WTC11 (cell line): ENCODE data around the gene CXCL3. TPM values are rescaled to one million over a fixed set of nuclear protein-coding genes. Genes with fewer than 3 reads are reported as not detected.

Source experiments
- ATAC-seq: fragments of 200-7000 bp; cut with Tn5 transposase; 2 replicates; pipeline ENCODE4 v1.10.0; 2021; ENCODE audit warnings: mild to moderate bottlenecking, moderate library complexity
- CTCF ChIA-PET: fragments of 300-600 bp; sonication (Branson Sonifier 250); formaldehyde crosslinking; loops from one replicate; lab custom pipeline; 2021; ENCODE audit warnings: antibody characterized with exemption; lab: Charles Lee
- POLR2A ChIA-PET: fragments of 350-600 bp; sonication (Branson Sonifier 250); formaldehyde crosslinking; loops from one replicate; lab custom pipeline; 2021; ENCODE audit warnings: antibody characterized with exemption; lab: Charles Lee
- DNase-seq: peaks from one replicate; pipeline ENCODE4 v3.0.0; 2021; ENCODE audit warnings: low spot score
- H3K27ac Mint-ChIP-seq: 2 replicates; pipeline ENCODE4 v1.8.0; 2021; ENCODE audit warnings: mixed read lengths
- H3K27me3 Mint-ChIP-seq: 2 replicates; pipeline ENCODE4 v1.8.0; 2021; ENCODE audit warnings: low read depth, mild to moderate bottlenecking, moderate library complexity, mixed read lengths
- H3K36me3 Mint-ChIP-seq: 2 replicates; pipeline ENCODE4 v1.8.0; 2021; ENCODE audit warnings: mixed read lengths
- H3K4me1 Mint-ChIP-seq: 2 replicates; pipeline ENCODE4 v1.8.0; 2022; ENCODE audit warnings: mixed read lengths
- H3K4me3 Mint-ChIP-seq: 2 replicates; pipeline ENCODE4 v1.8.0; 2021; ENCODE audit warnings: mild to moderate bottlenecking, moderate library complexity, mixed read lengths
- H3K9me3 Mint-ChIP-seq: 2 replicates; pipeline ENCODE4 v1.8.0; 2021; ENCODE audit warnings: mixed read lengths
- AFF4 ChIP-seq: sonication (generic); formaldehyde crosslinking; IDR thresholded peaks from 2 replicates; pipeline ENCODE4 v1.8.1; 2023; ENCODE audit warnings: mild to moderate bottlenecking, missing genetic modification reagents, borderline replicate concordance
- ATF6 ChIP-seq: sonication (generic); formaldehyde crosslinking; IDR thresholded peaks from 2 replicates; pipeline ENCODE4 v1.8.1; 2023; ENCODE audit warnings: mild to moderate bottlenecking, missing genetic modification reagents
- CBFB ChIP-seq: sonication (generic); formaldehyde crosslinking; IDR thresholded peaks from 2 replicates; pipeline ENCODE4 v1.8.1; 2022; ENCODE audit warnings: mild to moderate bottlenecking, low read depth, missing genetic modification reagents
- CDX4 ChIP-seq: fragments of 250-450 bp; sonication (Bioruptor Pico); IDR thresholded peaks from 2 replicates; pipeline ENCODE4 v1.9.0; 2021; ENCODE audit warnings: moderate library complexity, mild to moderate bottlenecking, inconsistent platforms, borderline replicate concordance
- CREB1 ChIP-seq: sonication (generic); formaldehyde crosslinking; IDR thresholded peaks from 2 replicates; pipeline ENCODE4 v1.8.0; 2023; ENCODE audit warnings: mild to moderate bottlenecking, missing genetic modification reagents
- E2F4 ChIP-seq: sonication (generic); formaldehyde crosslinking; IDR thresholded peaks from 2 replicates; pipeline ENCODE4 v1.8.1; 2022; ENCODE audit warnings: low read depth, mild to moderate bottlenecking, moderate library complexity, missing genetic modification reagents, borderline replicate concordance
- ELF4 ChIP-seq: sonication (generic); formaldehyde crosslinking; IDR thresholded peaks from 2 replicates; pipeline ENCODE4 v1.8.1; 2022; ENCODE audit warnings: low read depth, mild to moderate bottlenecking, moderate library complexity, missing genetic modification reagents
- ESRRA ChIP-seq: sonication (generic); formaldehyde crosslinking; IDR thresholded peaks from 2 replicates; pipeline ENCODE4 v1.8.1; 2022; ENCODE audit warnings: mild to moderate bottlenecking, missing genetic modification reagents, borderline replicate concordance
- ETV6 ChIP-seq: sonication (generic); formaldehyde crosslinking; IDR thresholded peaks from 2 replicates; pipeline ENCODE4 v1.8.1; 2022; ENCODE audit warnings: mild to moderate bottlenecking, missing genetic modification reagents
- FOXP4 ChIP-seq: sonication (generic); formaldehyde crosslinking; IDR thresholded peaks from 2 replicates; pipeline ENCODE4 v1.8.0; 2022; ENCODE audit warnings: mild to moderate bottlenecking, missing genetic modification reagents
- GABPB1 ChIP-seq: sonication (generic); formaldehyde crosslinking; IDR thresholded peaks from 2 replicates; pipeline ENCODE4 v1.8.1; 2023; ENCODE audit warnings: mild to moderate bottlenecking, missing genetic modification reagents
- GTF2I ChIP-seq: fragments of 250-450 bp; sonication (Bioruptor Pico); conservative IDR thresholded peaks from 2 replicates; pipeline ENCODE4 v1.4.0; 2021; ENCODE audit warnings: mild to moderate bottlenecking
- MLX ChIP-seq: sonication (generic); formaldehyde crosslinking; IDR thresholded peaks from 2 replicates; pipeline ENCODE4 v1.8.1; 2023; ENCODE audit warnings: mild to moderate bottlenecking, missing genetic modification reagents, moderate library complexity
- RORB ChIP-seq: fragments of 250-450 bp; sonication (Bioruptor Pico); IDR thresholded peaks from 2 replicates; pipeline ENCODE4 v1.9.0; 2021; ENCODE audit warnings: mild to moderate bottlenecking
- SMAD4 ChIP-seq: sonication (generic); formaldehyde crosslinking; IDR thresholded peaks from 2 replicates; pipeline ENCODE4 v1.8.0; 2022; ENCODE audit warnings: mild to moderate bottlenecking, missing genetic modification reagents
- SOX15 ChIP-seq: fragments of 250-450 bp; sonication (Bioruptor Pico); IDR thresholded peaks from 2 replicates; pipeline ENCODE4 v1.9.0; 2021; ENCODE audit warnings: mild to moderate bottlenecking
- ZBTB21 ChIP-seq: sonication (generic); formaldehyde crosslinking; IDR thresholded peaks from 2 replicates; pipeline ENCODE4 v1.8.1; 2023; ENCODE audit warnings: mild to moderate bottlenecking, missing genetic modification reagents, borderline replicate concordance
- ZNF121 ChIP-seq: sonication (generic); formaldehyde crosslinking; IDR thresholded peaks from 2 replicates; pipeline ENCODE4 v1.8.0; 2023; ENCODE audit warnings: missing genetic modification reagents
- ZNF396 ChIP-seq: fragments of 250-450 bp; sonication (Bioruptor Pico); IDR thresholded peaks from 2 replicates; pipeline ENCODE4 v1.8.0; 2021; ENCODE audit warnings: mild to moderate bottlenecking, moderate library complexity, borderline replicate concordance
- ZNF416 ChIP-seq: fragments of 250-450 bp; sonication (Bioruptor Pico); IDR thresholded peaks from 2 replicates; pipeline ENCODE4 v1.9.0; 2021; ENCODE audit warnings: mild to moderate bottlenecking, inconsistent platforms
- ZNF512 ChIP-seq: sonication (generic); formaldehyde crosslinking; IDR thresholded peaks from 2 replicates; pipeline ENCODE4 v1.8.1; 2022; ENCODE audit warnings: missing genetic modification reagents, borderline replicate concordance
- total RNA-seq: library from RNA; stranded (reverse); gene quantifications from 3 replicates; pipeline ENCODE4 v1.2.3, GENCODE V29; 2021

Gene CXCL3
- total RNA-seq, 1 experiment from 2014 or later: 3.5 TPM

- no peak for DNase-seq
- ChIA-PET CTCF (interaction anchor here (1.1 kb wide), 1 partner anchor 61 kb away, joined by 3 read pairs; no protein-coding TSS in a partner anchor), POLR2A (no interaction called here)
- Mint-ChIP-seq H3K27ac (no peak overlapping the region), H3K4me1 (no peaks in the 10 kb centered on the region), H3K27me3 (no peaks in the 10 kb centered on the region), H3K4me3 (no peak overlapping the region), H3K9me3 (peaks cover 17% of the 10 kb centered on the region), H3K36me3 (peaks cover 13% of the 10 kb centered on the region)
- TF ChIP-seq SMAD4 (CRISPR knock-in tag) (no peak), CBFB (no peak), CDX4 (CRISPR knock-in tag) (no peak), ZBTB21 (CRISPR knock-in tag) (no peak), ZNF416 (CRISPR knock-in tag) (no peak), MLX (CRISPR knock-in tag) (no peak), ELF4 (no peak), CREB1 (CRISPR knock-in tag) (no peak), GTF2I (CRISPR knock-in tag) (no peak), RORB (CRISPR knock-in tag) (no peak), ZNF512 (CRISPR knock-in tag) (no peak), ATF6 (CRISPR knock-in tag) (no peak)
- ATAC-seq: no peak
Observed at GRCh38 chr4:74073358-74073757, 34.9 kb upstream of the CXCL3 start.

GRCh38 chr4:74072739-74073138, 34.2 kb upstream of the CXCL3 start:
- ChIA-PET POLR2A (no interaction called here), CTCF (no interaction called here)
- H3K4me3 Mint-ChIP-seq: no peak overlapping the region
- H3K36me3 Mint-ChIP-seq: peaks cover 16% of the 10 kb centered on the region
- H3K4me1 Mint-ChIP-seq: no peaks in the 10 kb centered on the region
- ATAC-seq (no peak), DNase-seq (no peak)
- H3K9me3 Mint-ChIP-seq: peaks cover 23% of the 10 kb centered on the region
- H3K27ac Mint-ChIP-seq: no peak overlapping the region
- no peaks in the 10 kb centered on the region for H3K27me3 Mint-ChIP-seq
- TF ChIP-seq CBFB (no peak), ZBTB21 (CRISPR knock-in tag) (no peak), ZNF396 (CRISPR knock-in tag) (no peak), AFF4 (no peak), ZNF416 (CRISPR knock-in tag) (no peak), SOX15 (CRISPR knock-in tag) (no peak), ESRRA (CRISPR knock-in tag) (no peak), ZNF121 (no peak), GABPB1 (CRISPR knock-in tag) (no peak), FOXP4 (CRISPR knock-in tag) (no peak), E2F4 (CRISPR knock-in tag) (no peak), ETV6 (CRISPR knock-in tag) (no peak)
